Measurements from ENCODE around the gene DRD5.

The DRD5 gene

GRCh38 chr4:9820343-9820742 lies 38.9 kb downstream of the DRD5 start:
- DNase-seq = no peak

- no peak for DNase-seq
Measured at GRCh38 chr4:9825049-9825448, 43.6 kb downstream of the DRD5 start.

- no peak for DNase-seq
Measured at GRCh38 chr4:9826551-9826950, 45.1 kb downstream of the DRD5 start.

GRCh38 chr4:9832640-9833039 lies 51.2 kb downstream of the DRD5 start:
- no peak for DNase-seq

- DNase-seq = no peak
Measured at GRCh38 chr4:9833421-9833820, 52.0 kb downstream of the DRD5 start.

Data from stimulated activated CD4-positive, alpha-beta T cell treated with anti-CD3 and anti-CD28 coated beads, Interleukin-2, amount 100 ng/mL, for 24 hours (primary cell).